Transverse colon (tissue), 3 donors: ENCODE results near the gene DHCR24.

Experiments
- CTCF ChIP-seq, 5 experiments: fragments of 200-600 bp in 3 of 5; fragments of 450-650 bp in 2 of 5; sonication (generic) in 3 of 5; IDR thresholded peaks; 1 replicate in 2 of 5; 2 replicates in 3 of 5; pipeline ENCODE4 v1.5.1; 2016 to 2017; ENCODE audit warnings: antibody characterized with exemption in 5 of 5, inconsistent platforms in 3 of 5, mild to moderate bottlenecking in 2 of 5, moderate library complexity in 1 of 5
- POLR2A ChIP-seq: fragments of 450-650 bp; IDR thresholded peaks from one replicate; pipeline ENCODE4 v1.6.1; 2016; ENCODE audit warnings: antibody characterized with exemption, mild to moderate bottlenecking, moderate library complexity

DNA sequence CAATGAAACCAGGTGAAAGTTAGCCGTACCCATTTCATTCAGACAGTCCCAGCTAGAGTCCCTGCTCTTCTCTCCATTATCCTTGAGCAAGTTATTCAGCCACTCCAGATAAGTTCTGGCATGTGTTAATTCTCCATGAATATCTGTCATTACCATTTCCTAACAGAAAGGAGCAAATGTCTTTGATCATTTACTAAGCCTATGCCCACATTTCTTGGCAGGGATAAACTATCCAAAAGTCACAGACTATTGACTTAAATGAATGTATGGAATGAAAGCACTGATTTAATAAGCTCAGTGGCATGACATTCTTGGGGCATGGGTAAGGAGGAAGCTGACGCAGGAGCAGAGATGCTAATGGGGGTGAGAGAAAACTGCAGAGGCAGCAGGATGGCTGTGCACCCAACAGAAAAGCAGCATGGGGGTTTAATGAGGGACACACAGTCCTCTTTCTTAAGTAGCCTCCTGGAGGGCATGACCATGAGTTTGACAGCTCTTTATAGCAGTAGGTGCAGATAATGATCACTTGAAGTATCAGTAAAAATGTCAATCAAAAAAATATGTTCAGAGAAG is 17.6 kb upstream of the DHCR24 start:
- TF ChIP-seq CTCF (IDR thresholded peaks at IDR 0.05) (no peak), POLR2A (no peak)
